ENCODE measurements around the gene DYRK4.
"Not testable (repeated sequence)": the region's sequence is repeated elsewhere in the genome, so short reads cannot be mapped to it uniquely, and the experiment has no call there.

The DYRK4 gene, protein sequence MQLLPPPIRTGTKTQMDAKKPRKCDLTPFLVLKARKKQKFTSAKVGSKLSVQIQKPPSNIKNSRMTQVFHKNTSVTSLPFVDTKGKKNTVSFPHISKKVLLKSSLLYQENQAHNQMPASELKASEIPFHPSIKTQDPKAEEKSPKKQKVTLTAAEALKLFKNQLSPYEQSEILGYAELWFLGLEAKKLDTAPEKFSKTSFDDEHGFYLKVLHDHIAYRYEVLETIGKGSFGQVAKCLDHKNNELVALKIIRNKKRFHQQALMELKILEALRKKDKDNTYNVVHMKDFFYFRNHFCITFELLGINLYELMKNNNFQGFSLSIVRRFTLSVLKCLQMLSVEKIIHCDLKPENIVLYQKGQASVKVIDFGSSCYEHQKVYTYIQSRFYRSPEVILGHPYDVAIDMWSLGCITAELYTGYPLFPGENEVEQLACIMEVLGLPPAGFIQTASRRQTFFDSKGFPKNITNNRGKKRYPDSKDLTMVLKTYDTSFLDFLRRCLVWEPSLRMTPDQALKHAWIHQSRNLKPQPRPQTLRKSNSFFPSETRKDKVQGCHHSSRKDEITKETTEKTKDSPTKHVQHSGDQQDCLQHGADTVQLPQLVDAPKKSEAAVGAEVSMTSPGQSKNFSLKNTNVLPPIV

GRCh38 chr12:4562034-4562657 lies at the start of gene DYRK4:
TSS of gene DYRK4 (plus strand) at chr12:4562208. CDS start at chr12:4562246, 38 bp downstream.
- no peak for DNase-seq

DNA sequence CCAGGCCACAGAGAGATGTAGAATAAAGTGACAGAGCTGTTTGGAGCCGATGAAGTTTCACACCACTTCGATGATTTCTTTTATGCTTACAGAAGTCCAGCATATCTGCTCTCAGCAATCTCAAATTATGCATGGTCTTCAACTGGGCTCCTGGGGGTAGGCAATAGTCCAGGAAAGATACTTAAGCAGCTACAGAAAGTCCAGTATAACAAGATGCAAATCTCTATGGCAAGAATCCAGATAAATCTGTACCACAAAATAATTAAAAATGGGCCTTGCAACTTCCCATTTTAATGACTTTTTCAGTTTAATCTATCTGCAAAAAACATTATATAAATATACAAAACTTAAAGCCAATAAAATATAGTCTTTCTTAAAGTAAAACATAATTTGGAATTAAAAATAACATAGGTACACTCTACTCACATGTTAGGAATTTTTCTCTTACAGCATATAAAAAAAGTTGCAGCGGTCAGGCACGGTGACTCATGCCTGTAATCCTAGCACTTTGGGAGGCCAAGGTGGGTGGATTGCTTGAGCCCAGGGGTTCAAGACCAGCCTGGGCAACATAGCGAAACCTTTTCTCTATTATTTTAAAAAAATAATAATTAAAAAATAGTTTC lies 43.8 kb upstream of the DYRK4 start:
- peak; percentile 54 to 81 for DNase-seq

- DNase-seq, result not testable (repeated sequence)
Observed at GRCh38 chr12:4523443-4523842, 38.6 kb upstream of the DYRK4 start.

- DNase-seq, result peak in 1 of 2 experiments; percentile 66
Observed at GRCh38 chr12:4526923-4527546, 35.0 kb upstream of the DYRK4 start.

GRCh38 chr12:4530160-4530559 lies 31.8 kb upstream of the DYRK4 start:
- DNase-seq, result no peak

GRCh38 chr12:4530982-4531586 lies 30.9 kb upstream of the DYRK4 start:
- no peak for DNase-seq

DNA sequence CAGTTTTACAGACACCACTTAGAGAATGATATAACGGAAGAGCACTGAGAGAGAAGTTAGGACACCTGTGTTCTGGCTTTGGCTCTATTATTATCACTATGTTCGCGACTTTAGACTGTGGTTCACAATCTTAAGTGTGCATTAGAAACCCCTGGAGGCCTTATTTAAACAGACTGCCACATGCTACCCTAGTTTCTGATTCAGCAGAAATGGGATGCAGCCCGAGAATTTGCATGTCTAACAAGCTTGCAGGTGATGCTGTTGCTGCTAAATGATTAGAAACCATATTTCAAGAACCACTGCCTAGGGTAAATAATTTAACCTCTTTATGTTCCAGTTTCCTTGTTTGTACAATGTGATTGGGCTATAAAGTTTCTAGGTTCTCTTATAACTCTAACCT lies 26.9 kb upstream of the DYRK4 start:
- DNase-seq, result no peak

- no peak for DNase-seq
Observed at GRCh38 chr12:4535871-4536270, 26.1 kb upstream of the DYRK4 start.

GRCh38 chr12:4538207-4539160 lies 23.5 kb upstream of the DYRK4 start, which contains the start of gene RAD51AP1:
TSS of gene RAD51AP1 (plus strand) at chr12:4538890. CDS start at chr12:4538940, 50 bp downstream.
- DNase-seq, result peak; percentile 91 to 98

DNA sequence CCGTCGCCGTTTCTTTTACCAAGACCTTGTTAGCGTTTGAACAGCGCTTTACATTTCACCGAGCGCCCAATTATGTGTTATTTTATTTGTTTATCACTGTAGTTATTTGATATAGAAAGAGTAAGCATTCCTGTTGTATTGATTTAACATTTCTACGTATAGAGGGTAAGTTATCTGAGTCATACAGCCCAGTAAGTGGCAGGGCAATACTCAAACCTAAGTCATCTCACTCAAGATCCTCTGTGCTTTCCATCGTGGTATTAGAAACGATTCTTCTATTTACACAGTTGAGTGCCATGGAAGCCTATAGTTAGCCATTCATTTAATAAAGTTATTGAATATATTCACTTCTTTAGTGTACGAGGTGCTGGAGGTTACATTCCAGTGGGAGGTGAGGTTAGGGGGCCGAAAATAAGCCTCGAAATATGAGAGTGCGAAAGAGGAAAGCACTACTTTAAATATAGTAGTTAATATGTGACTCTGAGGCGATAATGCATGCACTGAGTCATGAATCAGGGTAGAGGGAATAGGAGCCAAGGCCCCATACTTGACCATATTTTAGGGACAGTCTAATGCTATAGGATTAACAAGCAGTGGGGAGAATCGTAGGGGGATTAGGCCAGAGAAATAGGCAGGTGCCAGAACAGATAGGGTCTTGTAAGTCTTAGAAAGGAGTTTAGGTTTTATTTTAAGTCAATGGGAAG lies 22.7 kb upstream of the DYRK4 start:
- no peak for DNase-seq

DNA sequence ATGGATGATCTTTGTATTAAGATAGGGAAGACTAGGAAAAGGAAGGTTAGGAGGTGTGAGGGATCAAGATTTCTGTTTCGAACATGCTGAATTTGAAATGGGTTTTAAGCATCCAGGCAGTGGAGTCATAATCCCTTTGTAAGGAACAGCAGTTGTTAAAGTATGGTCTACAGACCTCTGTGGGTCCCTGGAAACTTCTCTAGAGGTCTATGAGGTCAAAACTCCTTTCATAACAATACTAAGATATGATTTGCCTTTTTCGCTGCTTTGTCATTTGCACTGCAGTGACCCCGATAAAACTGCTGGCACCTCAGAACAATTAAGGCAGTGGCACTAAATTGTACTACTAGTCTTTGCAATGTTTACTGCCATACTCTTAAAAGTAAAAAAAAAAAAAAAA lies 21.8 kb upstream of the DYRK4 start:
- no peak for DNase-seq

DNA sequence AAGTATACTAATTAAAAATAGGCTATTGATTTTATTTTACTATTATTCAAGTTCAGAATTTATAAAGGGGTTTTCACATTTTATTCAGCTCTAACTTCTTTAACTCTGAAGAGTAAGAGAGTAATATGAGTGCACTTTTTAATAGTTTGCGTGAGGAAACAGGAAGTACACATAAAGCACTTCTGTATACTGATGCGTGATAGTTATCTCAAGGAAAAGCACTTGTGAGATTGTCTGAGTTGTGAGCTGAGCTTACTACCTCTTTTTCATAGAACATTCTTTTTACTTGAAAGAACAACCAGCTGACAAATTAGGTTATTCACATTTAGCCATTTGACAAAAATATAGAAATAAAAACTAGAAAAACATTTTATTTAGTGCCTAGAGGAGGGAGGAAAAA lies 21.4 kb upstream of the DYRK4 start:
- no peak for DNase-seq

- DNase-seq, result no peak
Observed at GRCh38 chr12:4545195-4545594, 16.8 kb upstream of the DYRK4 start.

DNA sequence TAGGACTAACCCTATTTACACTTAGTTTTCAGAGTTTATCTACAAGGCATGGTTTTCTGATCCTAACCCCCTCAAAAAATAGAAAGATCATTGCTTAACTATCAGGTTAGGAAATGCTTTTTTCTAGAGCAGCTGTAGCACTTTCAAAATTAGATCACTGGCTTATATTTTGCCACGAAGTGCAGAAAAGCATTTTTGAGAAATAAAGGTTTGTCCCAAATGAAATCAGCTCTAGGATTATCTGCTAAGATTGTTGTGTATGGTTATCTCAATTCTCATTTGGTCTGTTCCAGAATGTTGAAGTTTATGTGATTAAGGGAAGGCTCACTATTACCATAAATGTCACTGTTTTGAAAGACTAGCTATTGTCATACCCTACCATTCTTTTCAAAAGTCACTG lies 9.8 kb upstream of the DYRK4 start:
- DNase-seq, result no peak

DNA sequence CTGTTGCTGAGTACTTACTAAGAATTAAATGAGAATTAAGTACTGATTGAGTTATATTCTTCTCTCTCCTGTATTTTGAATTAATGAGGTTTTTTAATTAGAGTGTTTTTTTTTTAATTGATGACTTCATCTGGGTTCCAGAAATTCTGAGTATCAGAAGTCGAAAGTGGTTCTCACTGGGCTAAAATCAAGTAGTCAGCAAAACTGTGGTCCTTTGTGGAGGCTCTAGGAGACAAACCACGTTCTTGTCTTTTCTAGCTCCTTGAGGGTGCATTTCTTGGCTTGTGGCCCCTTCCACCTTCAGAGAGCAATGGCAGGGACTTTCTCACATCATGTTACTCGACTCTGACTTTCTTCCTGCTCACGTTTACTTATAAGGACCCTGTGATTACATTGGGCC lies 8.1 kb upstream of the DYRK4 start:
- no peak for DNase-seq

DNA sequence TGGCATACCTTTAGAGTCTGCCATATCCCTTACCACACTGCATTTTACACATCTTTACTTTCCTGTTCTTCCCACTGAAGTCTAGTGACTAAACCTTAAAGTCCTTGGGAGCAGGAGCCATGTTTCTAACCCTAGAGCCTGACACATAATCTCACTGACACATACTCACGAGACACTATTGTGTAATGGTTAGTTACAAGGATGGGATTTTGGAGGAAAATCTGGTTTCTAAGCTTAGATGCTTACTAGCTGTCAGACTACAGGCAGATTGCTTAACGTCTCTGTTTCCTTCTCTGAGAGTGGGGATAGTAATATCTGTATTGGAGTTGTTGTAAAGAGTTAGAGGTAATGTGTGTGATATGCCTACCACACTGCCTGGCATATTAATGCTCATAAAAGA lies 6.2 kb upstream of the DYRK4 start:
- DNase-seq, result no peak

- DNase-seq, result no peak
Observed at GRCh38 chr12:4556735-4557530, 5.1 kb upstream of the DYRK4 start.

DNA sequence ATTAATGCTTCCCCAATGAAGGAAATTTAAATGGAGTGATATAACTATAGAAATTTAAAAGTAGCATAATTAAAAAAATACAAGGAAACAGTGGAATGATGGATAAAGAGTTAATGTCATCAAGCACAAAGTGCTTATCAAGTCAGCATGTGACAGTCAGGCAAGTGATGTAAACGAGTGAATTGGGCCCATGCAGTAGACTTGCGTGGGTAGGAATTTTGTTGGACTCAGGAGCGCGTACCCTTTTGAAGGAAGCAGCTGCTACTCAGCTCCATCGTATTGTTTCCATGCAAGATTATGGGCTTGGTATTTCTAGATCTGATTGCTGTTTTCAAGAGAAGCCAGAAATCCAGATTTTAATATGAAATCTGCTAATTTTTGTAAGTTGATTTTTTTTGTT lies 4.4 kb upstream of the DYRK4 start:
- no peak for DNase-seq

DNA sequence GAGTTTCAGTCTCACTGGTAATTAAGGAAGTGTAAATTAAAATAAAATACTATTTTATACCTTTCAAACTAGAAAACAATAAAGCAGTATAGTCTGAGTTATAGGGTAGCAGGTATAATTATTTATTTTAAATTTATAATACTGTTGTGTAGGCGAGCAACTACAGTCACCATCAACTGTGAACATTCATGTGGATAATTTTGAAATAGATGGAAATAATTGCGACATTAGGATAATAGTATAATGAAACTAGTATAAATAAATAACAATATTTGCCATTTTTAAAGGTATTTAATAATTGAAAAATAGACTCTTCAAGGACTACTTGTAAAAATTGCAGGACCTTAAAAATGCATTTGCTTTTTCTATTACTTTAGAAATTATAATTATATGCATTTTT lies 3.8 kb upstream of the DYRK4 start:
- DNase-seq, result no peak

- DNase-seq, result no peak
Observed at GRCh38 chr12:4563336-4563735, 1.3 kb downstream of the DYRK4 start.

All from SW 1271 (cell line).